DMS53 treated with DMSO at 0.1 percent for 48 hours (cell line): ENCODE data around the gene LPP.
"Not testable (repeated sequence)": the region's sequence is repeated elsewhere in the genome, so short reads cannot be mapped to it uniquely, and the experiment has no call there.

Source experiments
- DNase-seq: peaks from one replicate; lab custom pipeline; 2025; ENCODE audit not compliant: unreplicated experiment; lab: John Stamatoyannopoulos, UW

Gene LPP

DNA sequence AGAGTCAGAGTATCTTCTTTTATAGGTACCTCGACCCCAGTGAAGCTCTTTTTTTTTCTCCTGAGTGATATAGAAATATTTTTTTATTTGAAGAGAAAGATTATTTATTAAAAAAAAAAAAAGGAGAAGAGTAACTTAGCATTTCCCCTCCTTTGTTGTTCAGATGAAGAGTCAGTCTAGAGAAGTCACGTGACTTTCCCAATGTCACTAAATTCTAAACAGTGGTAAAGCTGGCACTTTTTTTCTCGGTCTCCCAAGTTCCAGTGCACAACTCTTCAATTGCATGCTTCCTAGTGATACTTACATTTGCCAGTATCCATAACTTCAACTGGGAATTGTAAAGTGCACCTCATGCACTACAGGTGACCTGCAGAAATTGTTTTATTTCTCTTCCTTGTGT is 448.7 kb downstream of the LPP start:
- no peak for DNase-seq

DNA sequence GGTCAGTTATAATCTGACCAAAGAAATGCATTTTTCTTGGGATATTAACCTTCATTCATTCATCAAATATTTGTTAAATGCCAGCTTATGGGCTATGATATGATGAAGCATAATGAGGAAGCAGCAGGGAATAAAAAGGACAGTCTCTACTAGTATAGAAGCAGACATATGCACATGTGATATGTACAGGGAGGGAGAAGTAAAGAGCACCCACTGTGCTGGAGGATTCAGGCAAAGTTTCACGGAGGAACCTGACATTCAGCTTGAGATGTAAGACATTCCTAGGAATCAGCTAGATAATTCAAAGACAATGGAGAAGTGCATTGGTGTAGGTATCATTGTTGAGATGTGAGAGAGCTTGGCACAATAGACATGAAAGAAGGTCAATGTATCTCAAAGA is 450.7 kb downstream of the LPP start:
- no peak for DNase-seq

DNA sequence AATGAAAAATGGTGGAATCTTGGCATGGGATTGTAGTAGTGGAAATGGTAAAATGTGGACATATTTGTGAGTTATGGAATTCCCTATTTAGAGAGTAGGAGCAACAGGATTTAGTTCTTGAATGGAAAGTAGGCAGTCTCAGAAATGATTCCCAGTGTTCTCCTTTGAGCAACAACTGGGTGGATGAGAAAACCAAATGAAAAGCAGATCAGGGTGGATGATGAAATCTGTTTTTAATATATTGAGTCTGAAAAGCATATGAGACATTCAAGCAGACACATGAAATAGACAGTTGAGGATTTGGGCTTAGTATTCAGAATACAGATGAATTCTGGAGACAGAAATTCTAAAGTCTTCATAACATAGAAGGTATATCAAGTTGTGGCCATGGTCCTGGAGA is 451.3 kb downstream of the LPP start:
- DNase-seq, result no peak

DNA sequence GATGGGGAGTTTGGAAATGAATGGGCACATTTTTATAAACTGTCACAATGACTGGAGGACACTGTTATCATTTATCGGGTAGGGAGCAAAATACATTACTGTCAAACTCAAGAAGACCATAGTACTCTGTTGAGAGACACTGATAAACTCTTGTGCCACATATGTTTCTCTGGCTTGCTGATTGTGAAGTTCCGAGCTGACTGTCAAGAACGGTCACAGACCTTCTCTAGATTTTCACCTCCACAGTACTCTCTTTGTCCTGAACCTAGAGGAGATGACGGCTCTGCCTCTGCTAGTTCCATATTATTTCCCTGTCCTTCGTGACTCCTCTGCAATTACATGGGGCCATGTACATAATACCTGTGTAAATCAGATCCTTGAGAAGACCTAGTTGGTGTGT is 451.9 kb downstream of the LPP start:
- DNase-seq, result no peak

DNA sequence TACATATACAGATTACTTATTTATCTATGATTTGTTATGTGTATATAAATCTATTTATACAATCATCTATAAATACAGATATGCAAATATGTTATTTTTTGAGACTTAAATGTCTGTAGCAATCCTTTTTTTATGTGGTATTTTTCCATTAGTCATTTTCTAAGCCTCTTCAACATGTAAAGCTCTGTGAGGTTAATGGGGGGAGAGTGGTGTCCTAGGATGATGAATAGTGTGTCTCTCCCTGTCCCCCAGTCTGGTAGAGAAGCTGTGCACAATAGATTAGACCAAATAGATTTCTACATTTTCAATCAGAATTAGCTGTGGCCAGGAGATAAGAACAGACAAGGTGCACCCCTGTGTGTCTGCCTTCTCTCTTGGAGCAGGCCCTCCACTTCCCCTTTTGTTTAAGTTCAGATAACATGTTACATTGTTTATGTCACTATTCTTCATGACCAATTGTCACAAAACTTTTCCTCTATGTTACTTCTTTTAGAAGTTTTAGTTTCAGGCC is 453.9 kb downstream of the LPP start:
- DNase-seq, result no peak

DNA sequence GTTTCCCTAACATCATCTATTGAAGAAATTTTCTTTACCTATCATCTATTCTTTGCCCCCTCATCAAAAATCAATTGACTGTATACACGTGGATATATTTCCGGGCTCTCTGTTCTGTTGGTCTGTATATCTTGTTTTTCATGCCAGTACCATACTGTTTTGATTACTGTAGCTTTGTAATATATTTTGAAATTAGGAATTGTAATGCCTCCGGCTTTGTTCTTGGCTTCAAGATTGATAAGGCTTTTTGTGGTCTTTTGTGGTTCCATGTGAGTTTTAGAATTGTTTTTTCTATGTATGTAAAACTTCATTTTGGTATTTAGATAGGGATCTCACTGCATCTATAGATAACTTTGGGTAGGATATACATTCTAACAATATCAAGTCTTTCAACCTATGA is 454.4 kb downstream of the LPP start:
- DNase-seq, result no peak

DNA sequence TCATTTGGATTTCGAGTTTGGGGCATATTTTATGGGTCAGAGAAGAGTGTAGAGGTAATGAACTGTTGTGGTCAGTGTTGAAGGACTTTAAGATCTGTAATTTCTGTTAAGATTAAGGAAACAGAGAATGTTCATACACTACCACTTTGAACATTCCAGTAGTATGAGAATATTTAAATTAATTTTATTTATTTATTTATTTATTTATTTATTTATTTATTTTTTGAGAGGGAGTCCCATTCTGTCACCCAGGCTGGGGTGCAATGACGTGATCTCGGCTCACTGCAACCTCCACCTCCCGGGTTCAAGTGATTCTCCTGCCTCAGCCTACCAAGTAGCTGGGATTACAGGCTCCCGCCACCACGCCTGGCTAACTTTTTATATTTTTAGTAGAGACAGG is 459.8 kb downstream of the LPP start:
- DNase-seq, result not testable (repeated sequence)

DNA sequence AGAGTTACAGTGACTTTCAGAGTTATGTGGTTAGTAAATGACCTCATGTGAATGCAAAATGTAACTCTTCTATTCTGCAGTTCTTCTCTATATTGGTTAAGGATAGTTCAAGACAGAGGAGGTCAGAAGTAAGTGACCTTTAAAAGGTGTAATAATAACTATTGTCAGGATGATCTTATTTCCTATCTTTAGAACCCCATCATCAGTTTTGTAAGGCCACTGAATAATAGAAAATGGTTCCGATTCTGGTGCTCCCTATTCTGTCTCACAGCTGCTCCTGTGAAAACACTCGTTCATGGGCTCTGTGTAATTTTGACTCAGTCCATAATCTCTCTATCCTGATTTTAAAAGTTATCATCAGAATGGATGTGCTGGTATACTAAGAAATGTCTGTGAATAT is 463.3 kb downstream of the LPP start:
- no peak for DNase-seq

DNA sequence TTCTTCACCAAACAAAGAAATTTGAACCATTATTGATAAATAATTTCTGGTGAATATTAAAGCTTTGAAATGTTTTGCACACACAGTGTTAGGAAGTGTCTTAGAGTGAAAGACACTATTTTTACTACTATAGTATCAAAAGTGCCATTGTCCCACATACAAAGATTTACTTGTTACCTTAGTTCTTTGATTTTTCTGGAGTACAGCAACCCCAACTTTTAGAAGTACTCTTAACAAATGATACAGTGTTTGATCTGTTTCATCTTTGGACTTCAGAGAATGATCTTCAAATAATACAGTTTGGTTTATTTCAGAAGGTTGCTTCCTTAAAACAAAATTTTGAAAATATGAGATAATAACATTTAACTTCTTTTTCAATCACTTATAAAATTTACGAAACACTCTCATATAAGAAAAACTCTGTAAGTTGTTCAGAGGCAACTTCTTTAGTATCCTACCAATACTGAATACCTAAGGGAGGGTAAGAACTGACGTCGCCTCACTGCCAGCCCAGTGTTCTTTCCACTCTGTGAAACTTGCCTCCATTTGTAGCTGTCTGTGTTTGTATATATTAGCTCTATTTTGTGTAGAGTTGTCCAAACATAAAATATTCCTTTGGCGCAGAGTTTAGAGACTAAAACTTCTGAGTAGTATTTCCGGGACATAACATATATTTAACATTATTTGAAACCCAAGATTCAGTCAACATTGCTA is 464.2 kb downstream of the LPP start:
- no peak for DNase-seq

DNA sequence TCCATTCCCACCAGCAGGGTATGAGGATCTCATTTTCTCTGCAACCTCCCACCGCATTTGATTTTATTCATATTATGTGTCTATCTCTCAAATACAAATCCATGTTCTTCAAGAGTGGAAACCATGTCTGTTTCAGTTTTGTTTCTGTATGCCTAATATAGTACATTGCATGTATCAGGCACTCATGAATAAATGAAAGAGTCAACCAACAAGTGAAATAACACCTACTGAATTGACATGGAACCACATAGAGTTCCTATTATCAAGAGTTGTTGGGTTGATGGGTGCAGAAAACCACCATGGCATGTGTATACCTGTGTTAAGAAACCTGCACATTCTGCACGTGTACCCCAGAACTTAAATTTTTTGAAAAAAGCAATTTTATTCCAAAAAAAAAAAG is 466.8 kb downstream of the LPP start:
- no peak for DNase-seq

DNA sequence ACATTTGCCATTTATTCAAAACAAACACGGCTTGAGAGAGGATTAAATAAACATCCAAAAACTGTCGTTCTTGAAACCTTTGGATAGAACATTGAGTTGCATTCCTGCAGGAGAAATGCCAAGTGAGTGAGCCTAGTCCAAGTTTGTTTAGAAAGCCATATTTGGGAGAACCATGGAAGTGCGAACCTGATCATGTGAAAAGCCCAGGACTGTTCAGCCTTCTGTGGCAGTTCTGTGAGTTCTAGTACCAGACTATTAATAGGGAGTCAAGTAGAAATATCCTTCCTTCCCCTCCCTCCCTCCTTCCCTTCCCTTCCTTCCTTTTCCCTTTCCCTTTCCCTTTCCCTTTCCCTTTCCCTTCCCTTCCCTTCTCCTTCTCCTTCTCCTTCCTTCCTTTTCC is 470.4 kb downstream of the LPP start:
- DNase-seq, result no peak

DNA sequence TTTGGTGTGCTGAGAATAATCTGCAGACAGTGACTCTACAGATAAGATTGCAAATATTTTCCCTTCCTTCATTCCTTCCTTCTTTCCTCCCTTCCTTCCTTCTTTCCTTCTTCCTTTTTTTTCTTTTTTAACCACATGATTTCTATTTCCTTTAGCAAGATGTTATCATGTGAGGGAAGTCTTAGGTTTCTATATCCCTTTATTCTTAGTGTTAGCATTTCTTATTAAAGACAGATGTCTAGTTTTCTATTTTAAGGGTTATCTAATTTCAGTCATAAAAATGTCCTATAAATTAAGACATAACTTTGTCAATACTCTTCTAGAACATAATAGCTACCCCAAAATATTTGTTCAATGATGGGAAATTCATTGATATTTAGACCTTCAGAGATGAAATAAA is 470.9 kb downstream of the LPP start:
- no peak for DNase-seq

DNA sequence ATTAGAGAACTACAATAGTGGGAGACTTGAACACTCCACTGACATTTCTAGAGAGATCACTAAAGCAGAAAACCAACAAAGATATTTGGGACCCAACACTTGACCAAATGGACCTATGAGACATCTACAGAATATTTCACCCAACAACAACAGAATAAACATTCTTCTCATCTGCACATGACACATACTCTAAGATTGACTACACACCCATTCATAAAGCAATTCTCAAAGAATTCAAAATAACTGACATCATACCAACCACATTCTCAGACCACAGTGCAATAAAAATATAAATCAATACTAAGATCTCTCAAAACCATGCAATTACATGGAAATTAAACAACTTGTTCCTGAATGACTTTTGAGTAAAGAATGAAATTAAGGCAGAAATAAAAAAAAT is 473.7 kb downstream of the LPP start:
- no peak for DNase-seq

DNA sequence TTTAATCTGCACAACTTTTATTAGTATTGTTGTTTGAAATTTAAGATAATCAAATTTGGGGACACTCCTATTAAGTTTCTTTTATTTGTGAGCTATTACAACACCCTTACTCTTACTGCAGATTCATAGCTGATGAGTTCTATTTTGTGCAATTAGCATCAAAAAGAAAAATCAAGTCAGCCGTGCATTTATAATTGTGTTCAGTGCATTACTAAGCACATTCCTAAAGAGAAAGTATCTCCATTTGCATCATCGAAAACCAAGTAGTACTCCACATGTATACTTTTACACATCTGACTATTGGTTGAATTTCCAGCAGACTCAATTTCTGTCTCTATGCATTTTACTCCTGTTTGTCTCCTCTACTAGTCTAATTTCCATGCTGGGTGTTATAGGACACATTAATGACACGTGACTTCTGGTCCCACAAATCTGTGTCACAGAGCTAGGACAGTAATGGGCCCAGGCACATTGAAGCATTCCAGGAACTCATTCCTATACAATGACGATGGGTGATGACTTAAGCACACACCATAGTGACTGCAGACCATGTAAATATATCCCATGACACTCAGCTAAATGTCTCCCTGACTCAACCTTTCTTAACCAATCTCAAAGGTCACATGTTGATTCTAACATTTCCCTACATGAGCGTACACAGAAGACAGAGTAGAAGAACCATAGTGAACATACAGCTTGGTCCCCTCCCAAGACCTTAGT is 477.5 kb downstream of the LPP start:
- no peak for DNase-seq

DNA sequence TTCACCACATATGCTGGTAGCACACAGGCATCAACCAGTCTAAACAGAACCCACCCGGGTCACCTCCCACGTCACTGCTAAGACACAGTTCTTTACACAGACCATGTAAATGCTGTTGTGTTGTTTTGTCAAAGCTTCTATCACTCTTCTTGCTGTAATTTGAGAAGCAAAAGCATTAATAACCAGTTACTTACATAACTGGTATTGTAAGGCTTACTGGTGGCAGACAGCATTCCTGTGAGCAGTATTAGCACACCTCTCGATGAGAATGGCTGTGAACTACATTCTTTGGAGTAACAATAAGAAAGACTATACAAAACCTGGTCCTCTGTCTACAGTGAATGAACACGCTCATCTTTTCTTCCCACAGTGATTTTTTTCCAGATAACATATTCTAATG is 479.2 kb downstream of the LPP start:
- DNase-seq, result no peak

DNA sequence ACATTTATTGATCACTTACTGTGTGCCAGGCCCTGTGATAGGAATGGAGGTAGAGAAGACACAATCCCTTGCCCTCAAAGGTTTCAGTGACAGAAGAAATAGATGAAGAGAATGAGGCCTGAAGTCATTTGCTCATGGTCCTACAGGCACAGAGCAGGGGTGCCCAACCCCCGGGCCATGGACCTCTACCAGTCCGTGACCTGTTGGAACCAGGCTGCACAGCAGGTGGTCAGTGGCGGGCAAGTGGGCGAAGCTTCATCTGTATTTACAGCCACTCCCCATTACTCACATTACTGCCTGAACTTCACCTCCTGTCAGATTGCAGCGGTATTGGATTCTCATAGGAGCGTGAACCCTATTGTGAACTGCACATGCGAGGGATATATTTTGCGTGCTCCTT is 480.3 kb downstream of the LPP start:
- DNase-seq, result no peak

DNA sequence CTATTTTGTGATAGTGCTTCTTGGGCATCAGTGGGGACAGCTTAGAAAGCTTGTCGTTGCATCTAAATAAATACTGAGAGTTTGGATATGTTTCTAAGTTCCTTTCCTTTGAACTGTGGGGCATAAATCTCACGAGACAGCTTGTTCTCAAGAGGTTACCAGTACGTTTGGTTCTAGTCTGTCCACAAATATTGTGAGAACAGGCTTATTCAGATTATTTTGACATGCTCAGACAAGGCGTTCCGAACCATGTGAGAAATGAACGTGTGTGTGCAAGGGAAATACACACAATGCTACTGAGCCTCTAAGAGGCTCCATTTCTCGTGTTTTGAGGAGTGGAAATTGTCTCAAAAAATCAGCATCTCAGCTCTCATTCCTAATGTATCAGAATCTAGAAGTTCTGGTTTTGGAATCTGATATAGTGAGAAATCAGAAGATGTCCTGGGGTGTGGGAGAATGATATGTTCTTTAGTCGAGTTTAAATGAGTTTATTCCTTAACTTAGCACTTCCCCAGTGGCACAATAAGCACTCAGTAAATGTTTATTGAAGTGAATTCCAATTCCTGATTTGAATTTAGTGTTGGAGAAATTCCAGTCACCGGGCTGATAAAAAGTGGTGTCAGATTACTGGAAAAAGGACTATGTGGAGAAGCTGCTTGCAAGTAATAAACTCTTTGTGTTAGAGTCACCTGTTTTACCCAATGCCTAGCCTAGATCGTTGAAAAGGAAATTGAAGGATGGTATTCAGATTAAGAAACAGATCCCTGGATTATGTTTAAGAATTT is 481.5 kb downstream of the LPP start:
- no peak for DNase-seq

DNA sequence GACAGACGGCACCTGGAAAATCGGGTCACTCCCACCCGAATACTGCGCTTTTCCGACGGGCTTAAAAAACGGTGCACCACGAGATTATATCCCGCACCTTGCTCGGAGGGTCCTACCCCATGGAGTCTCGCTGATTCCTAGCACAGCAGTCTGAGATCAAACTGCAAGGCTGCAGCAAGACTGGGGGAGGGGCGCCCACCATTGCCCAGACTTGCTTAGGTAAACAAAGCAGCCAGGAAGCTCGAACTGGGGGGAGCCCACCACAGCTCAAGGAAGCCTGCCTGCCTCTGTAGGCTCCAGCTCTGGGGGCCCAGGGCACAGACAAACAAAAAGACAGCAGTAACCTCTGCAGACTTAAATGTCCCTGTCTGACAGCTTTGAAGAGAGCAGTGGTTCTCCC is 482.3 kb downstream of the LPP start:
- not testable (repeated sequence) for DNase-seq

DNA sequence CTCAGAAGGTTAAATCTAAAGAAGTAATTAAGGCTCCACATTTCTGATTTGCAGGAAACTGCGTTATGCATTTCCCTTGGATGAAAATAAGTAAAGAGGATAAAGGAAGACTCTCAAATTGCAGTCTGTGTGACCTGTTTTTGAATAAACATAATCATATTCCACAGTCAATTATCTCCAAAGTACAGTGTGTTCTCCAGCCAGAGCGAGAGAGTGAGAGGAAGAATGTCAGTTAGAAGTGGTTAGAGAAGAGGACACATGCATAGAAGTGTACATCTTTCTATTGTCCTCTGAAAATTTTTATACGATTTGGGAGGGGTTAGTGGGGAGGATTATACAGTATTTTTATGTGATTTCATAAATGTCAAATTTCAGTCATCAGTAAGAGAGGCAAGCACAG is 487.1 kb downstream of the LPP start:
- no peak for DNase-seq

DNA sequence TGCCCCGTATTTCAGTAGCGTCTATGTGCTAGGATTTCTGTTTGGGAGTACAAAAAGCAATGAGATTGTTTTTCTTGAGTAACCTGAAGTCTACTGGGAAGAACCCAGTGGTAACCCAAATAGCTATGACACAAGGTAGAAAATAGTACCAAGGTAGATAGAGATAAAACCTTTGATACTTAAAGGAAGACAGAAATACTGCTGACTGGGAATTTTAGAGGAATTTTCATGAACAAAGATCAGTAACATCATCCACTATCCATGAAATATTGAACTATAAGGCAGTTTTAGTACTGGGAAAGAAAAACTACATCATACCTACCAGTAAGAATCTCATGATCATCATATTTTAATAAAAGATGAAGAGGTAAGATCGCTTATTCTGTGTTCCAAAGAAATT is 489.8 kb downstream of the LPP start:
- no peak for DNase-seq

DNA sequence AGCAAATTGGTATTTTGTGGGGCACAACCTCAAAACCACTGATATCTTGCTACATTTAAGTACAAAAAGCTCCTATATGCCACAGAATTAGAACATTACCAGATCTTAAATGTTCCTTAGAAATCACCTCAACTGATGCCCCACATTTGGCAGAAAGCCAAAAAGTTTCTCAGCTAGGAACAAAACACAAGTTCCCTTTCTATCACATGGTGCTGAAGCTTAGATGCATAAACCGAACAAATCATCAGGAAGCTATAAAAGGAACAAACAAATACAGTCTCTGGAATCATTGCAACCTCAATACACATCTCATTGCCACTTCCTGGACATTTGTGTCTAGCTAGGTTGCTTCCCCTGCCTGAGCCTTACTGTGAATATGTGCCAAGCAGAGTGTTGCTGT is 492.6 kb downstream of the LPP start:
- DNase-seq, result no peak

DNA sequence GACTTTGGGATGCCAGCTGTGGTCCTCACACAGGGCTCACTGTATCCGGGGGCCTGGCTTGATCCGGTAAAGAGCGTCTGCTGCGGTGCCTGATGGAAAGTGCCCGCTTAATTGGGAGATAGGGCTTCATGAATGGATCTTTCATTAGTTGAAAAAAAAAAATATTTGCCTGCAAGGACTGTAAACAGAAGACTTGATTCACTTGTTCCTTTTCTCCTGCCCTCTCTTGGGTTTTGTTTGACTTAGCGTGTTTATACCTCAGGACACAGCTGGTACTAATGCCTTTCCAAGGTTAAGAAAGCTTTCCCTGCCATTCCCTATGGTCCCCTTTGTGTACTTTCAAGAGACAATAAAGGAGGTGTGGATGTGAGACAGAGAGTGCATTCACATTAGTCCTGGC is 493.3 kb downstream of the LPP start:
- no peak for DNase-seq
